A549 (cell line): ENCODE results near the gene SHD. TPM values are rescaled to one million over a fixed set of nuclear protein-coding genes. Genes with fewer than 3 reads are reported as not detected.

Experiments
- BHLHE40 ChIP-seq: IDR thresholded peaks from 2 replicates; pipeline ENCODE4 v1.6.1; 2012; ENCODE audit warnings: low read depth, low read length, inconsistent platforms
- RARB ChIP-seq: fragments of 250-450 bp; sonication (Bioruptor Pico); IDR thresholded peaks from 2 replicates; pipeline ENCODE4 v1.8.0; 2021; ENCODE audit warnings: mild to moderate bottlenecking, moderate library complexity
- polyA plus RNA-seq, 4 experiments: library from polyadenylated mRNA; depleted of rRNA in 3 of 4; stranded (reverse); fragments of >200 nt; fragmentation: RNase III in 1 of 4; extraction: RNeasy Plus Mini Kit Qiagen cat#74134 plus additional on column Dnase treatment in 1 of 4; gene quantifications; 2 replicates in 3 of 4; 3 replicates in 1 of 4; pipeline ENCODE4 v1.2.3, GENCODE V29; 2011 to 2017

The SHD gene
- polyA plus RNA-seq, 2 of the 4 experiments (the other 2 are of a cell fraction), result 0.08 TPM; not detected in 1

- TF ChIP-seq BHLHE40 (no peak), RARB (CRISPR knock-in tag) (no peak)
Observed at GRCh38 chr19:4338441-4339355, 59.6 kb downstream of the SHD start, which contains the start of gene STAP2 (continued).

Other genes starting within 250 kb of the SHD start
- gene ZBTB7A, start 212.4 kb upstream of the SHD start, polyA plus RNA-seq (2011; rRNA removed), result 2.2 and 2.3 TPM in 2 replicates
- 10.2 to 11.6 TPM (median 11.4 TPM) in 3 replicates for gene ZBTB7A, start 212.4 kb upstream of the SHD start, polyA plus RNA-seq (2017; fragmentation: RNase III; extraction: RNeasy Plus Mini Kit Qiagen cat#74134 plus additional on column Dnase treatment)
- 40.4 and 41.7 TPM in 2 replicates for gene MAP2K2, start 155.1 kb upstream of the SHD start, polyA plus RNA-seq (2011; rRNA removed)
- 98.5 to 116 TPM (median 115 TPM) in 3 replicates for gene MAP2K2, start 155.1 kb upstream of the SHD start, polyA plus RNA-seq (2017; fragmentation: RNase III; extraction: RNeasy Plus Mini Kit Qiagen cat#74134 plus additional on column Dnase treatment)
- gene CREB3L3, start 125.6 kb upstream of the SHD start, polyA plus RNA-seq (2011; rRNA removed), result 0.05 and 0.07 TPM in 2 replicates
- gene CREB3L3, start 125.6 kb upstream of the SHD start, polyA plus RNA-seq (2017; fragmentation: RNase III; extraction: RNeasy Plus Mini Kit Qiagen cat#74134 plus additional on column Dnase treatment), result 0.05 to 0.20 TPM (median 0.08 TPM) in 3 replicates
- 10.2 and 11.7 TPM in 2 replicates for gene SIRT6, start 96.7 kb upstream of the SHD start, polyA plus RNA-seq (2011; rRNA removed)
- gene SIRT6, start 96.7 kb upstream of the SHD start, polyA plus RNA-seq (2017; fragmentation: RNase III; extraction: RNeasy Plus Mini Kit Qiagen cat#74134 plus additional on column Dnase treatment), result 20.2 to 22.6 TPM (median 21.6 TPM) in 3 replicates
- 0.12 and 0.28 TPM in 2 replicates for gene ANKRD24, start 96.6 kb upstream of the SHD start, polyA plus RNA-seq (2011; rRNA removed)
- gene ANKRD24, start 96.6 kb upstream of the SHD start, polyA plus RNA-seq (2017; fragmentation: RNase III; extraction: RNeasy Plus Mini Kit Qiagen cat#74134 plus additional on column Dnase treatment), result 0.28 to 0.54 TPM (median 0.36 TPM) in 3 replicates
- 1.1 and 1.4 TPM in 2 replicates for gene EBI3, start 49.7 kb upstream of the SHD start, polyA plus RNA-seq (2011; rRNA removed)
- 3.1 to 3.6 TPM (median 3.3 TPM) in 3 replicates for gene EBI3, start 49.7 kb upstream of the SHD start, polyA plus RNA-seq (2017; fragmentation: RNase III; extraction: RNeasy Plus Mini Kit Qiagen cat#74134 plus additional on column Dnase treatment)
- gene YJU2, start 32.2 kb upstream of the SHD start, polyA plus RNA-seq (2011; rRNA removed), result 11.4 and 12.3 TPM in 2 replicates
- 14.9 to 18.0 TPM (median 16.5 TPM) in 3 replicates for gene YJU2, start 32.2 kb upstream of the SHD start, polyA plus RNA-seq (2017; fragmentation: RNase III; extraction: RNeasy Plus Mini Kit Qiagen cat#74134 plus additional on column Dnase treatment)
- gene TMIGD2, start 23.1 kb downstream of the SHD start, polyA plus RNA-seq (2011; rRNA removed), result not detected in 2 replicates
- not detected in 3 replicates for gene TMIGD2, start 23.1 kb downstream of the SHD start, polyA plus RNA-seq (2017; fragmentation: RNase III; extraction: RNeasy Plus Mini Kit Qiagen cat#74134 plus additional on column Dnase treatment)
- gene FSD1, start 25.3 kb downstream of the SHD start, polyA plus RNA-seq (2011; rRNA removed), result 3.3 and 3.5 TPM in 2 replicates
- gene FSD1, start 25.3 kb downstream of the SHD start, polyA plus RNA-seq (2017; fragmentation: RNase III; extraction: RNeasy Plus Mini Kit Qiagen cat#74134 plus additional on column Dnase treatment), result 10.4 to 13.2 TPM (median 12.8 TPM) in 3 replicates
- 0.19 and 0.25 TPM in 2 replicates for gene STAP2, start 59.6 kb downstream of the SHD start, polyA plus RNA-seq (2011; rRNA removed)
- 0.29 TPM in 1 of 3 replicates, not detected in the others for gene STAP2, start 59.6 kb downstream of the SHD start, polyA plus RNA-seq (2017; fragmentation: RNase III; extraction: RNeasy Plus Mini Kit Qiagen cat#74134 plus additional on column Dnase treatment)
- 3.5 and 4.0 TPM in 2 replicates for gene MPND, start 64.3 kb downstream of the SHD start, polyA plus RNA-seq (2011; rRNA removed)
- gene MPND, start 64.3 kb downstream of the SHD start, polyA plus RNA-seq (2017; fragmentation: RNase III; extraction: RNeasy Plus Mini Kit Qiagen cat#74134 plus additional on column Dnase treatment), result 11.4 to 15.2 TPM (median 14.5 TPM) in 3 replicates
- 18.2 and 20.1 TPM in 2 replicates for gene SH3GL1, start 121.3 kb downstream of the SHD start, polyA plus RNA-seq (2011; rRNA removed)
- gene SH3GL1, start 121.3 kb downstream of the SHD start, polyA plus RNA-seq (2017; fragmentation: RNase III; extraction: RNeasy Plus Mini Kit Qiagen cat#74134 plus additional on column Dnase treatment), result 34.7 to 36.0 TPM (median 35.1 TPM) in 3 replicates
- 11.7 and 15.6 TPM in 2 replicates for gene CHAF1A, start 123.4 kb downstream of the SHD start, polyA plus RNA-seq (2011; rRNA removed)
- 24.7 to 28.0 TPM (median 27.0 TPM) in 3 replicates for gene CHAF1A, start 123.4 kb downstream of the SHD start, polyA plus RNA-seq (2017; fragmentation: RNase III; extraction: RNeasy Plus Mini Kit Qiagen cat#74134 plus additional on column Dnase treatment)
- 19.9 and 23.0 TPM in 2 replicates for gene UBXN6, start 178.5 kb downstream of the SHD start, polyA plus RNA-seq (2011; rRNA removed)
- gene UBXN6, start 178.5 kb downstream of the SHD start, polyA plus RNA-seq (2017; fragmentation: RNase III; extraction: RNeasy Plus Mini Kit Qiagen cat#74134 plus additional on column Dnase treatment), result 27.4 to 32.7 TPM (median 31.6 TPM) in 3 replicates
- gene HDGFL2, start 193.0 kb downstream of the SHD start, polyA plus RNA-seq (2011; rRNA removed), result 8.9 and 10.8 TPM in 2 replicates
- gene HDGFL2, start 193.0 kb downstream of the SHD start, polyA plus RNA-seq (2017; fragmentation: RNase III; extraction: RNeasy Plus Mini Kit Qiagen cat#74134 plus additional on column Dnase treatment), result 29.6 to 36.1 TPM (median 34.3 TPM) in 3 replicates
- gene PLIN4, start 239.2 kb downstream of the SHD start, polyA plus RNA-seq (2011; rRNA removed), result 0.04 and 0.07 TPM in 2 replicates
- 0.20 to 0.24 TPM (median 0.23 TPM) in 3 replicates for gene PLIN4, start 239.2 kb downstream of the SHD start, polyA plus RNA-seq (2017; fragmentation: RNase III; extraction: RNeasy Plus Mini Kit Qiagen cat#74134 plus additional on column Dnase treatment)